A673 (cell line): ENCODE results near the gene PHF12. TPM values are rescaled to one million over a fixed set of nuclear protein-coding genes. Genes with fewer than 3 reads are reported as not detected.

ENCODE experiments used
- BruUV-seq: library from RNA; stranded (reverse); fragments of 400-500 nt; replicated peaks from 2 replicates; lab custom pipeline; 2021; lab: Mats Ljungman, UMichigan
- CTCF ChIA-PET: fragments of 300-600 bp; sonication (Branson Sonifier 250); formaldehyde crosslinking; loops from one replicate; lab custom pipeline; 2022; ENCODE audit warnings: antibody characterized with exemption; lab: Charles Lee
- POLR2A ChIA-PET: fragments of 300-600 bp; sonication (Branson Sonifier 250); formaldehyde crosslinking; loops from one replicate; lab custom pipeline; 2022; ENCODE audit warnings: antibody characterized with exemption; ENCODE audit not compliant: low non-redundant PET; lab: Charles Lee
- DNase-seq: peaks from one replicate; pipeline ENCODE4 v3.0.0-alpha.2; 2015; ENCODE audit warnings: low spot score
- H3K27ac ChIP-seq: fragments of 200-600 bp; sonication (generic); 2 replicates; pipeline ENCODE4 v1.5.1; 2016; ENCODE audit warnings: mixed run types, low read depth, mild to moderate bottlenecking, mixed read lengths, antibody characterized with exemption, low read length; ENCODE audit not compliant: poor library complexity, severe bottlenecking
- H3K27me3 ChIP-seq: fragments of 200-600 bp; sonication (generic); replicated peaks from 2 replicates; pipeline ENCODE4 v1.6.1; 2017; ENCODE audit warnings: mixed run types, low read depth, mild to moderate bottlenecking, mixed read lengths, antibody characterized with exemption, low read length; ENCODE audit not compliant: insufficient read depth, poor library complexity
- H3K36me3 ChIP-seq: fragments of 200-600 bp; sonication (generic); 2 replicates; pipeline ENCODE4 v1.6.1; 2016; ENCODE audit warnings: mixed run types, mild to moderate bottlenecking, mixed read lengths, antibody characterized with exemption, low read length; ENCODE audit not compliant: insufficient read depth, poor library complexity, severe bottlenecking
- H3K4me1 ChIP-seq: fragments of 200-600 bp; sonication (generic); 2 replicates; pipeline ENCODE4 v1.6.1; 2017; ENCODE audit warnings: mixed run types, mild to moderate bottlenecking, mixed read lengths, antibody characterized with exemption, low read length; ENCODE audit not compliant: insufficient read depth, poor library complexity, severe bottlenecking
- H3K4me3 ChIP-seq: fragments of 200-600 bp; sonication (generic); 2 replicates; pipeline ENCODE4 v1.5.1; 2016; ENCODE audit warnings: low read depth, mixed run types, mild to moderate bottlenecking, mixed read lengths, low read length; ENCODE audit not compliant: poor library complexity, severe bottlenecking
- H3K9me3 ChIP-seq: fragments of 200-600 bp; sonication (generic); 2 replicates; pipeline ENCODE4 v1.6.1; 2016; ENCODE audit warnings: mixed run types, low read depth, mild to moderate bottlenecking, mixed read lengths, antibody characterized with exemption, low read length; ENCODE audit not compliant: poor library complexity, severe bottlenecking
- EZH2 ChIP-seq: fragments of 200-600 bp; sonication (generic); IDR thresholded peaks from 2 replicates; pipeline ENCODE4 v1.6.1; 2017; ENCODE audit warnings: borderline replicate concordance, low read depth, mild to moderate bottlenecking, mixed read lengths, antibody characterized with exemption, low read length; ENCODE audit not compliant: poor library complexity, severe bottlenecking
- intact Hi-C: fragments of 100-400 bp; cut with micrococcal nuclease; formaldehyde crosslinking; loops from one replicate; pipeline ENCODE4 v1.10.0; 2022; ENCODE audit not compliant: unreplicated experiment
- total RNA-seq: library from RNA; stranded (reverse); gene quantifications from 2 replicates; pipeline ENCODE4 v1.2.3, GENCODE V29; 2021
- TF ChIP-seq, protein P1 (sequence below): fragments of 300-800, 200-600 bp; sonication (generic); conservative IDR thresholded peaks from 2 replicates; pipeline ENCODE4 v1.5.1; 2017; ENCODE audit warnings: low read depth, mild to moderate bottlenecking, antibody characterized with exemption, low read length, moderate library complexity, mixed read lengths

PHF12 gene
- total RNA-seq, 1 experiment from 2014 or later = 63.3 TPM

DNA sequence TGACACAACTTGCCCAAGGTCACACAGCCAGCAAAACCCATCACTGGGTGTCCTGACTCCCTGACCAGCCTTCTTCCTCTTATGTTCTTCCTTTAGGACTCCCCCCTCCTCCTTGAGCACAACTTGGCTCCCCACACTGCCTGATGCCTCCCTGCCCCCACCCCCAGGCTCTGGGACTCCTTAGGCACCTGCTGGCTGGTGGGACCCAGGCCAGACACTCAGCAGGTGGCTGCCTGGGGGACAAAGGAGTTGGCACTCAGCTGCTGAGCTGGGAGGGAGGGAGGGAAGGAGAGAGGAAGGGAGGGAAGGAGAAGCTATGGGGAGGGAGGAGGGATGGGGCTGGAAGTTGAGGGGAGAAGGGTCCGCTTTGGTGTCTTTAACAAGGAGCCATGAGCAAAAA, 46.5 kb upstream of the PHF12 start:
- H3K4me3 ChIP-seq = no peak overlapping the region
- no peak overlapping the region for H3K27ac ChIP-seq
- TF ChIP-seq, protein P1, sequence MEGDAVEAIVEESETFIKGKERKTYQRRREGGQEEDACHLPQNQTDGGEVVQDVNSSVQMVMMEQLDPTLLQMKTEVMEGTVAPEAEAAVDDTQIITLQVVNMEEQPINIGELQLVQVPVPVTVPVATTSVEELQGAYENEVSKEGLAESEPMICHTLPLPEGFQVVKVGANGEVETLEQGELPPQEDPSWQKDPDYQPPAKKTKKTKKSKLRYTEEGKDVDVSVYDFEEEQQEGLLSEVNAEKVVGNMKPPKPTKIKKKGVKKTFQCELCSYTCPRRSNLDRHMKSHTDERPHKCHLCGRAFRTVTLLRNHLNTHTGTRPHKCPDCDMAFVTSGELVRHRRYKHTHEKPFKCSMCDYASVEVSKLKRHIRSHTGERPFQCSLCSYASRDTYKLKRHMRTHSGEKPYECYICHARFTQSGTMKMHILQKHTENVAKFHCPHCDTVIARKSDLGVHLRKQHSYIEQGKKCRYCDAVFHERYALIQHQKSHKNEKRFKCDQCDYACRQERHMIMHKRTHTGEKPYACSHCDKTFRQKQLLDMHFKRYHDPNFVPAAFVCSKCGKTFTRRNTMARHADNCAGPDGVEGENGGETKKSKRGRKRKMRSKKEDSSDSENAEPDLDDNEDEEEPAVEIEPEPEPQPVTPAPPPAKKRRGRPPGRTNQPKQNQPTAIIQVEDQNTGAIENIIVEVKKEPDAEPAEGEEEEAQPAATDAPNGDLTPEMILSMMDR = no peak
- TF ChIP-seq EZH2 = no peak
- ChIA-PET POLR2A (no interaction called here), CTCF (interaction anchor here (0.5 kb wide), 1 partner anchor 119 kb away, joined by 3 read pairs; no protein-coding TSS in a partner anchor)
- H3K27me3 ChIP-seq = no peaks in the 10 kb centered on the region
- no peaks in the 10 kb centered on the region for H3K9me3 ChIP-seq
- H3K36me3 ChIP-seq = no peaks in the 10 kb centered on the region
- DNase-seq = peak; percentile 71
- intact Hi-C loops = no loop called here
- BruUV-seq = no TSS peak
- H3K4me1 ChIP-seq = peaks cover 19% of the 10 kb centered on the region

DNA sequence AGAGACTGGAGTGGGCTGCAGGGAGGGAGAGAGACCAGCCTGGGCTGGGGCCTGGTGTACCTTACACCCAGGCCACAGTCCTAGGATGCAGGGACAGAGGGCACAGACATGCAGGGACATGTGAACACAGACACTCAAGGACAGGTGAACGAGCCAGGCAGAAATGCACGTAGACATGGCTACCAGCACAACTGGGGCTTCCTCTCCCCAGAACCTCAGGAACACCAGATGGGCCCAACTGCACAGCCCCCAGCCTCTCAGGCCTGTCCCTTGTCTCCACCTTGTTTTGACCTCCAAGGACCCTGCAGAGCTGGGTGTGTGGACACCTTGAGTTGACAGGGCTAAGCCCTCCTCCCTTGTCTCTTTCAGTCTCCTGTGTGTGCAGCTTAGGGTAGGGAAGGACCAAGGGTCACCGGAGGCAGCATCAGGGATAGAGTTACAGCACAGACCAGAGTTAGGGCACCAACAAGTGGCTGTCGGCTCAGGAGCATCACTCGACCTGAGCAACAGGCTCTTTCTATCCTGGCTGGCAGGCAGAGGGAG, 45.3 kb upstream of the PHF12 start:
- BruUV-seq = no TSS peak
- intact Hi-C loops = no loop called here
- Histone ChIP-seq H3K27ac (no peak overlapping the region), H3K27me3 (no peaks in the 10 kb centered on the region), H3K4me3 (no peak overlapping the region), H3K9me3 (no peaks in the 10 kb centered on the region), H3K4me1 (peaks cover 19% of the 10 kb centered on the region), H3K36me3 (no peaks in the 10 kb centered on the region)
- ChIA-PET POLR2A (no interaction called here), CTCF (no interaction called here)
- TF ChIP-seq, protein P1 = no peak
- TF ChIP-seq EZH2 = no peak
- DNase-seq = no peak

DNA sequence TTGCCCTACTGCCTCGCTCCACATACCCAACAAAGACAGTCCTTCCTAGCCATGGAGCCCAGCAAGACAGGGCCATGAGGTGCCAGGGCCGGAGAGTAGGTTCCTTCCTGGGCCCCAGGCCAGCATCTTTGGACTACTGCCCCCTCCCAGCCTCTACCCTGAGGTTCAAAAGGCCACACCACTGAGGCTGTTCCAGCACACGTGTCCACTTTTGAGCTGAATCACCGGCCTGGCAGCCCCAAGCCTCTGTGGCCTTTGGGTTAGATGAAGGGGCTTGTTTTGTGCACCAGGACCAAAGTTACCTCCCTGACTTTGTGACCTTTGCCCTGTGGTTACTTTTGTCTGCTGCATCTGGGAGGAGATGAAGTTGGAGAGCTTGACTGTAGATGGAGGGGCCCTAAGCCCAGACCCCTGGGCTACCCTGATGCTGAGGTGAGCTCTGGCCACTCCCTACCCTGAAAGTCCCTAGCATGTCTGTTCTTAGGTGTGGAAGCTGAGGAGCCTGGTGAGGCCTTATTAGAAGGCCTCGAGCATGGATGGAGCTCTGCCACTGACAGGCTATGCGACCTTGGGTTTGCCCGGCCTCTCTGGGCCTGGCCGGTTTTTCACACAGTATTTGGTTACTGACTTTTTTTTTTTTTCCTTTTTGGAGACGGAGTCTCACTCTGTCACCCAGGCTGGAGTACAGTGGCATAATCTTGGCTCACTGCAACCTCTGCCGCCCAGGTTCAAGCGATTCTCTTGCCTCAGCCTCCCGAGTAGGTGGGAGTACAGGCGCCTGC, 42.5 kb upstream of the PHF12 start:
- H3K4me1 ChIP-seq = peaks cover 21% of the 10 kb centered on the region
- intact Hi-C loops = no loop called here
- no TSS peak for BruUV-seq
- H3K27me3 ChIP-seq = no peaks in the 10 kb centered on the region
- TF ChIP-seq EZH2 = no peak
- TF ChIP-seq, protein P1 = no peak
- H3K36me3 ChIP-seq = no peaks in the 10 kb centered on the region
- H3K4me3 ChIP-seq = no peak overlapping the region
- no peaks in the 10 kb centered on the region for H3K9me3 ChIP-seq
- ChIA-PET CTCF (no interaction called here), POLR2A (no interaction called here)
- no peak overlapping the region for H3K27ac ChIP-seq
- no peak for DNase-seq
